ENCODE measurements around the gene SPACA4.

DNA sequence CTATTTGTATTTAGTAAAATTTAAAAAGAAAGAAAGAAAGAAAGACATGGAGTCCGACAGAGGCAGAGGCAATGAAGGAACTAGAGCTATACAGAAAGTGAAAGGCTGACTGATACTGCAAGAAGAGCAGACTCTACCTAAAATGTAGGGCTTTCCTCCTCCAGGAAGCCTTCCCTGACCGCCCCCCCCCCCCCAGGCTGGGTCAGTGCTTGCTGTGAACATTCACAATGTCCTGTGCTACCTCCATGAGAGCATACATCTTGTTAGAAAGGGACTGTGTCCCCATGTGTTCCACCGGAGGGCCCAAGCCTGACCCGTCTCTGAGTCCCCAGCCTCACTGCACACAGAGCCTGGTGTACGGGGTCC, 45.1 kb downstream of the SPACA4 start:
- TF ChIP-seq POLR2A (IDR thresholded peaks at IDR 0.05): no peak
- TF ChIP-seq, protein P1, sequence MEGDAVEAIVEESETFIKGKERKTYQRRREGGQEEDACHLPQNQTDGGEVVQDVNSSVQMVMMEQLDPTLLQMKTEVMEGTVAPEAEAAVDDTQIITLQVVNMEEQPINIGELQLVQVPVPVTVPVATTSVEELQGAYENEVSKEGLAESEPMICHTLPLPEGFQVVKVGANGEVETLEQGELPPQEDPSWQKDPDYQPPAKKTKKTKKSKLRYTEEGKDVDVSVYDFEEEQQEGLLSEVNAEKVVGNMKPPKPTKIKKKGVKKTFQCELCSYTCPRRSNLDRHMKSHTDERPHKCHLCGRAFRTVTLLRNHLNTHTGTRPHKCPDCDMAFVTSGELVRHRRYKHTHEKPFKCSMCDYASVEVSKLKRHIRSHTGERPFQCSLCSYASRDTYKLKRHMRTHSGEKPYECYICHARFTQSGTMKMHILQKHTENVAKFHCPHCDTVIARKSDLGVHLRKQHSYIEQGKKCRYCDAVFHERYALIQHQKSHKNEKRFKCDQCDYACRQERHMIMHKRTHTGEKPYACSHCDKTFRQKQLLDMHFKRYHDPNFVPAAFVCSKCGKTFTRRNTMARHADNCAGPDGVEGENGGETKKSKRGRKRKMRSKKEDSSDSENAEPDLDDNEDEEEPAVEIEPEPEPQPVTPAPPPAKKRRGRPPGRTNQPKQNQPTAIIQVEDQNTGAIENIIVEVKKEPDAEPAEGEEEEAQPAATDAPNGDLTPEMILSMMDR (IDR thresholded peaks at IDR 0.05 in 8 of 11, conservative IDR thresholded peaks at IDR 0.05 in 3 of 11): no peak

All from spleen (tissue), 7 donors.